Loucy (cell line): ENCODE measurements around the gene DNAJB8.

ENCODE experiments used
- H2AFZ ChIP-seq: fragments of 200-600 bp; sonication (generic); 2 replicates; pipeline ENCODE4 v1.6.0; 2016; ENCODE audit warnings: antibody characterized with exemption, mild to moderate bottlenecking, low read length, moderate library complexity
- H3F3A ChIP-seq: fragments of 200-600 bp; 2 replicates; pipeline ENCODE4 v1.6.0; 2016; ENCODE audit warnings: antibody characterized with exemption, low read depth, mild to moderate bottlenecking
- H3K27me3 ChIP-seq: fragments of 200-600 bp; sonication (generic); 2 replicates; pipeline ENCODE4 v1.6.1; 2014; ENCODE audit warnings: low read length, mild to moderate bottlenecking; ENCODE audit not compliant: insufficient read depth, poor library complexity, severe bottlenecking
- H3K36me3 ChIP-seq: fragments of 200-600 bp; sonication (generic); 2 replicates; pipeline ENCODE4 v1.6.1; 2016; ENCODE audit warnings: low read length; ENCODE audit not compliant: insufficient read depth
- H3K4me1 ChIP-seq: fragments of 200-600 bp; sonication (generic); 2 replicates; pipeline ENCODE4 v1.5.1; 2014; ENCODE audit warnings: low read length, mild to moderate bottlenecking; ENCODE audit not compliant: insufficient read depth, poor library complexity, severe bottlenecking
- H3K4me2 ChIP-seq: fragments of 200-600 bp; sonication (generic); 2 replicates; pipeline ENCODE4 v1.6.0; 2014; ENCODE audit warnings: antibody characterized with exemption, low read length, low read depth, mild to moderate bottlenecking; ENCODE audit not compliant: poor library complexity, severe bottlenecking
- H3K4me3 ChIP-seq: fragments of 200-600 bp; sonication (generic); 2 replicates; pipeline ENCODE4 v1.5.1; 2014; ENCODE audit warnings: low read length, mild to moderate bottlenecking, mixed read lengths; ENCODE audit not compliant: poor library complexity, severe bottlenecking
- H3K79me2 ChIP-seq: fragments of 200-600 bp; sonication (generic); 2 replicates; pipeline ENCODE4 v1.6.1; 2014; ENCODE audit warnings: low read length; ENCODE audit not compliant: insufficient read depth
- H3K9ac ChIP-seq: fragments of 200-600 bp; sonication (generic); 2 replicates; pipeline ENCODE4 v1.6.0; 2014; ENCODE audit warnings: mild to moderate bottlenecking, low read depth, low read length, moderate library complexity; ENCODE audit not compliant: poor library complexity, severe bottlenecking
- H3K9me2 ChIP-seq: fragments of 200-600 bp; sonication (generic); replicated peaks from 2 replicates; pipeline ENCODE4 v1.6.1; 2016; ENCODE audit warnings: low read depth, low read length, mixed read lengths
- H3K9me3 ChIP-seq: fragments of 200-600 bp; sonication (generic); 2 replicates; pipeline ENCODE4 v1.6.1; 2014; ENCODE audit warnings: mild to moderate bottlenecking, antibody characterized with exemption, low read length, low read depth; ENCODE audit not compliant: insufficient read depth
- H4K20me1 ChIP-seq: fragments of 200-600 bp; sonication (generic); 2 replicates; pipeline ENCODE4 v1.6.0; 2014; ENCODE audit warnings: antibody characterized with exemption, low read length, mild to moderate bottlenecking; ENCODE audit not compliant: insufficient read depth, poor library complexity, severe bottlenecking
- EZH2phosphoT487 ChIP-seq: fragments of 200-600 bp; IDR thresholded peaks from 2 replicates; pipeline ENCODE4 v1.6.1; 2018; ENCODE audit warnings: antibody characterized with exemption, mild to moderate bottlenecking, moderate library complexity, borderline replicate concordance
- TF ChIP-seq, protein P1 (sequence below): fragments of 200-600 bp; sonication (generic); conservative IDR thresholded peaks from 2 replicates; pipeline ENCODE4 v1.5.1; 2014; ENCODE audit warnings: mild to moderate bottlenecking, antibody characterized with exemption, low read length

DNAJB8 gene

GRCh38 chr3:128502712-128503111 is 36.0 kb upstream of the DNAJB8 start:
- Histone ChIP-seq H3K9me3 (no peaks in the 10 kb centered on the region), H3K9ac (no peak overlapping the region), H4K20me1 (no peaks in the 10 kb centered on the region), H3K79me2 (no peaks in the 10 kb centered on the region), H3K9me2 (no peaks in the 10 kb centered on the region), H3K4me3 (no peak overlapping the region), H2AFZ (no peak overlapping the region), H3K36me3 (no peaks in the 10 kb centered on the region), H3K27me3 (no peaks in the 10 kb centered on the region), H3K4me2 (no peak overlapping the region), H3K4me1 (peaks cover 3% of the 10 kb centered on the region), H3F3A (no peaks in the 10 kb centered on the region)
- TF ChIP-seq, protein P1, sequence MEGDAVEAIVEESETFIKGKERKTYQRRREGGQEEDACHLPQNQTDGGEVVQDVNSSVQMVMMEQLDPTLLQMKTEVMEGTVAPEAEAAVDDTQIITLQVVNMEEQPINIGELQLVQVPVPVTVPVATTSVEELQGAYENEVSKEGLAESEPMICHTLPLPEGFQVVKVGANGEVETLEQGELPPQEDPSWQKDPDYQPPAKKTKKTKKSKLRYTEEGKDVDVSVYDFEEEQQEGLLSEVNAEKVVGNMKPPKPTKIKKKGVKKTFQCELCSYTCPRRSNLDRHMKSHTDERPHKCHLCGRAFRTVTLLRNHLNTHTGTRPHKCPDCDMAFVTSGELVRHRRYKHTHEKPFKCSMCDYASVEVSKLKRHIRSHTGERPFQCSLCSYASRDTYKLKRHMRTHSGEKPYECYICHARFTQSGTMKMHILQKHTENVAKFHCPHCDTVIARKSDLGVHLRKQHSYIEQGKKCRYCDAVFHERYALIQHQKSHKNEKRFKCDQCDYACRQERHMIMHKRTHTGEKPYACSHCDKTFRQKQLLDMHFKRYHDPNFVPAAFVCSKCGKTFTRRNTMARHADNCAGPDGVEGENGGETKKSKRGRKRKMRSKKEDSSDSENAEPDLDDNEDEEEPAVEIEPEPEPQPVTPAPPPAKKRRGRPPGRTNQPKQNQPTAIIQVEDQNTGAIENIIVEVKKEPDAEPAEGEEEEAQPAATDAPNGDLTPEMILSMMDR: no peak
- no peak for TF ChIP-seq EZH2phosphoT487

- H2AFZ ChIP-seq: no peak overlapping the region
- H3K9me2 ChIP-seq: no peaks in the 10 kb centered on the region
- no peaks in the 10 kb centered on the region for H3K27me3 ChIP-seq
Measured at GRCh38 chr3:128501431-128501830, 34.7 kb upstream of the DNAJB8 start.

DNA sequence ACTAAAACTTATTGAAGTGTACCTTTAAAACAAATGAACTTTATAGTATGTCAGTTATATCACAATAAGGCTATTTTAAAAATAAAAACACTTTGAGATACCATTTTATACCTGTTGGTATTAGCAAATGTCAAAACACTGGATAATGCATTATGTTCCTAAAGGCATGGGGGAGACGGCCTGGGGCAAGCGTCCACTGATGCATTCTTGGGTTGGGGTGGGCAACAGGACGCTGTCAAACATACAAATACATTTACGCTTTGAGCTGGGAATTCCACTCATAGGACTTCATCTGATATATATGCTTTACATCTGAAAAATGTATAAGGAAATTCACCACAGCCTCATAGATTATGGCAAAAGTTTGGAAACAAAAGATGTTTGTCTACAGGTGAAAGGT is 33.9 kb upstream of the DNAJB8 start:
- Histone ChIP-seq H3K9me2 (no peaks in the 10 kb centered on the region), H3K79me2 (no peaks in the 10 kb centered on the region), H2AFZ (no peak overlapping the region), H3F3A (no peaks in the 10 kb centered on the region), H3K36me3 (no peaks in the 10 kb centered on the region), H3K4me3 (no peak overlapping the region), H4K20me1 (no peaks in the 10 kb centered on the region), H3K9ac (no peak overlapping the region), H3K9me3 (no peaks in the 10 kb centered on the region), H3K4me2 (no peak overlapping the region), H3K27me3 (no peaks in the 10 kb centered on the region), H3K4me1 (peaks cover 8% of the 10 kb centered on the region)
- TF ChIP-seq, protein P1: no peak
- TF ChIP-seq EZH2phosphoT487: no peak

More at GRCh38 chr3:128501431-128501830, 34.7 kb upstream of the DNAJB8 start:
- H3K9ac ChIP-seq: no peak overlapping the region
- TF ChIP-seq, protein P1: no peak
- TF ChIP-seq EZH2phosphoT487: no peak
- H3K36me3 ChIP-seq: no peaks in the 10 kb centered on the region
- no peak overlapping the region for H3K4me2 ChIP-seq
- H4K20me1 ChIP-seq: no peaks in the 10 kb centered on the region
- no peaks in the 10 kb centered on the region for H3K9me3 ChIP-seq
- no peaks in the 10 kb centered on the region for H3K79me2 ChIP-seq
- H3F3A ChIP-seq: no peaks in the 10 kb centered on the region
- no peak overlapping the region for H3K4me3 ChIP-seq
- peaks cover 3% of the 10 kb centered on the region for H3K4me1 ChIP-seq
